GM19467 (cell line): ENCODE measurements around the gene VAPA.

Experiments used
- ATAC-seq: cut with Tn5 transposase; IDR thresholded peaks from one replicate; pipeline ENCODE4 v1.9.1; 2021; ENCODE audit warnings: mild to moderate bottlenecking, moderate library complexity; ENCODE audit not compliant: unreplicated experiment

VAPA gene

GRCh38 chr18:9913526-9914333 lies at the start of gene VAPA:
Gene VAPA, plus strand, starts transcription at chr18:9914016. Its CDS starts 241 bp downstream, at chr18:9914257.
- ATAC-seq: peak; percentile 79

DNA sequence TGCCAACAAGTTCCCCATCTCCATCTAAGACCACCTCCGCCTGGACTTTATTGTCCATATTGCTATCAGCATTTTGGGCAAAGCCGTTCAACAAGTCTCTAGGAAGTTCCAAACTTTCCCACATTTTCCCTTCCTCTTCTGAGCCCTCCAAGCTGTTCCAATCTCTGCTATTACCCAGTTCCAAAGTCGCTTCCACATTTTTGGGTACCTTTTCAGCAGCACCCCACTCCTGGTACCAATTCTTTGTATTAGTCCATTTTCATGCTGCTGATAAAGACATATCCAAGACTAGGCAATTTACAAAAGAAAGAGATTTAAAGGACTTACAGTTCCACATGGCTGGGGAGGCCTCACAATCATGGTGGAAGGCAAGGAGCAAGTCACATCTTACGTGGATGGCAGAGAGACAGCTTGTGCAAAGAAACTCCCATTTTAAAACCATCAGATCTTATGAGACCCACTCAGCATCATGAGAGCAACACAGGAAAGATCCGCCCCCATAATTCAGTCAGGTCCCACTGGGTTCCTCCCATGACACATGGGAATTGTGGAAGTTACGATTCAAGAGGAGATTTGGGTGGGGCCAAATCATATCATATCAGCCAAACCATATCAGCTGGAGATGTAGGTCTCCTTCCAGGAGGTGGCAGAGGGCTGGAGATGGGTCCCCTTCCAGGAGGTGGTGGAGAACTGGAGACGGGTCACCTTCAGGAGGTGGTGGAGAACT lies 47.9 kb upstream of the VAPA start:
- ATAC-seq: no peak

GRCh38 chr18:9866627-9867026 lies 47.2 kb upstream of the VAPA start:
- no peak for ATAC-seq

GRCh38 chr18:9867071-9867594 lies 46.7 kb upstream of the VAPA start:
- no peak for ATAC-seq

DNA sequence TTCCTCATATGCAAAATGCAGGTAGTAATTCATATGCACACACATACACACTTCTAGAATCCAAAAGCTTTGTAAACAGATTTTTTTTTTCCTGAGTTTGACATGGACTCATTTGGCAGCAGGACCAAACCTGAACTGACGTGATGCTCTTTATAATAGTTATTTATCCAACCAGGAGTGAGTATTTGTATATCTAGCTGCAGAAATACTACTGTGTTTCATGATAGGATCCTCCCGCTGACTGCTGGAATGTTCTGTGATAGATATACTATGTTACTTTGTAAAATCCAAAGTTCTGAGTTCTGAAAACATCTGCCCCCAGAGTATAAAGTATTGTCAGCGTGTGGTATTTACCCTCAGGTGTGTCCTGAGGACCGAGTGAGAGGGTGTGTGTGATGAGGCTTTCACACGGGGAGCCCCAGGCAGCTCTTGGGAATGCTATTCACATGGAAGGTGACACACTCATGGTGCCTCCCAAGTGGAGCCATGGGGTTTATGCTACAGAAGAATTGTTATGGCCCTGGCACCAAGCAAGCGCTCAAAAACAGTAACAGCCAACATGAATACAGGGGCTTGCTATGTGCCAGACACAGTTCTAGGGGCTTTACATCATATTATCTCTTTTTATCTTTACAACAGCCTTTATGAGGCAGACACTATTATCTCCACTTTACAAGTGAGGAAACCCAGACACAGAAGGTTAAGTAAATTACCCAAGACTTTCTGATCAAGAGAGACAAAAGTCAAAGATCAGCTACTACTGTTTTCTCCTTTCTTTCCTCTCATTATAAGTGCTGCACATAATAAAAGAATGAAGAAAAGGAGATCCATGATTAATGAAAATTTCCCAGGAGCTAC lies 44.7 kb upstream of the VAPA start:
- no peak for ATAC-seq

GRCh38 chr18:9869715-9870430 lies 43.9 kb upstream of the VAPA start:
- no peak for ATAC-seq

DNA sequence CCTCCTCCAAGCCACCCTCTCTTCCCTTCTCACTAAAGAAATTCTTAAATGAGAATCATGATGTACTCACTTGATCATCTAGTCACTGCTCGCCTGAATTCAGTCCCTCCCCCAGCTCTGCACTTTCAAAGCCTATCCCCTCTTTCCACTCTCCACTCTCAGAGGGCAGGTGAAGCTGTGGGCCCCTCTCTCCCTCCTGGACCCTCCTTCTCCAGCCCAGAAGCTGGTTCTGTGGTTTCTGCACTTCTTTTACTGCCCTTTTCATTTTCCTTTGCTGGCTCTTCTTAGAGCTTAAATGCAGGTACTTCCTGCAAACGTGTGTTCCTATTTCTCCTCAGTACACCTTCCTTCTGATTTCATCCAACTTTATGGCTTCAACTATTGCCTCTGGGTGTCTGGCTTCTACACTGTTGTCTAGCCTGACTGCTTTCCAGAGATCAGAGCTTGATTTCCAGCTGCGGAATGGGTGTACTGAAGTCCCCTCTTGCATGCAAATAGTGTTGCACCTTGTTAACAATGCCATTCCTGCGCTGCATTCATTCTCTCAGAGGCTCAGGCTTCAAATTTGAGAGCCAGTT lies 43.3 kb upstream of the VAPA start:
- no peak for ATAC-seq

GRCh38 chr18:9871244-9871746 lies 42.5 kb upstream of the VAPA start:
- no peak for ATAC-seq

DNA sequence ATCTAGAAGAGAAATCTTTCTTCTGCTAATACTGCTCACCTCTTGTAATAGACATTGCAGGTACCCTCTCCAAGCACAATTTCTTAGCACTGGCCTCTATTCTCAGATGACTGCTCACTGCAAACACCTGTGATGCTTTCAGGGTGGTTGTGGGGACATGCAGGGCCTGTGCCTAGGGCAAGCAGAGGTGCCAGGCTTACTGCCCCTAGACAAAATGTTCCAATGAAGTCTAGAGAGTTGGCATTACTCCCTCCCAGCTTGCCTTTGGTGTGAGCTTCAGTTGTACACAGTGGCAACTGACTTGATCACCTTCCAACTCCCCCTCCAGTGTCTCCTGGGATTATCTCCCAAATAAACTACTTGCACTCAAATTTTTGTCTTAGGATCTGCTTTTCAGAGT lies 41.0 kb upstream of the VAPA start:
- no peak for ATAC-seq

DNA sequence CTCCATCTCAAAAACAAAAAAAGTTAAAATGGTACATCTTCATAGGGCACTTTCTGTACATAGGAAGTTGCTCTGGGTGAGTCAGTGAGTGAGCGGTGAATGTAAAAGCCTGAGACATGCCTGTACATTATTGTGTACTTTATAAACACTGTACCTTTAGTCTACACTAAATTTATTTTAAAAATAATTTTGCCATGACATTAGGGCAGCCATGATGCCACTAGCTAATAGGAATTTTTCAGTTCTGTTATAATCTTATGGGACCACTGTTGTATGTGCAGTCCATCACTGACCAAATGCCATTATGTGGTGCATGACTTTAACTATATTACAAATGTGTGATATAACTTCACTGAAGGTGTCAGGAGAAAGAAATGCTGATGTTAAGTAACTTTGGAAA lies 39.1 kb upstream of the VAPA start:
- ATAC-seq: no peak

DNA sequence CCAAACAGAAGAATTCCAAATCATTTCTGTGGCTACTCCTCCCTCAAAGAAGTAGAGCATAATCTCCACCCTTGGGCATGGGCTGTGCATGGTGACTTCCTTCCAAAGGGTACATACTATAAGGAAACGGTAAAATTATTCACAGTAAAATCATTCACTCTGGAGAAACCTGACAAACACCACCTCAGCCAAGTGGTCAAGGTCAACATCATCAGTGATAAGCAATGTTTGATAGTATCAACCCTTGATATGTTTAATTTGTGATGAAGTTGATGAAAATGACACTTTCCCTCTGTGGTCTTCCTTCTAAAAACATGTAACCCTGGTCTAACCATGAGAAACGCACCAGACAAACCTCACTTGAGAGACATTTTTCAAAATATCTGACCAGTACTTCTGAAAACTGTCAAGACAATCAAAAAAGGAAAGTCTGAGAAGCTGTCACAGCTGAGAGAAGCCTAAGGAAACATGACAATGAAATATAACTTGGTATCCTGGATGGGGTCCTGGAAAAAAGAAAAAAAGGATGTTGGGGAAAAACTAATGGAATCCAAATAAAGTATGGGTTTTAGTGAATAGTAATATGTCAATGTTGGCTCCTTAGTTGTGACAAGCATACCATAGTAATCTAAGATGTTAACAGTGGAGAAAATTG lies 37.5 kb upstream of the VAPA start:
- no peak for ATAC-seq

GRCh38 chr18:9876867-9877654 lies 36.8 kb upstream of the VAPA start:
- ATAC-seq: no peak

- no peak for ATAC-seq
Observed at GRCh38 chr18:9877655-9878014, 36.2 kb upstream of the VAPA start.

DNA sequence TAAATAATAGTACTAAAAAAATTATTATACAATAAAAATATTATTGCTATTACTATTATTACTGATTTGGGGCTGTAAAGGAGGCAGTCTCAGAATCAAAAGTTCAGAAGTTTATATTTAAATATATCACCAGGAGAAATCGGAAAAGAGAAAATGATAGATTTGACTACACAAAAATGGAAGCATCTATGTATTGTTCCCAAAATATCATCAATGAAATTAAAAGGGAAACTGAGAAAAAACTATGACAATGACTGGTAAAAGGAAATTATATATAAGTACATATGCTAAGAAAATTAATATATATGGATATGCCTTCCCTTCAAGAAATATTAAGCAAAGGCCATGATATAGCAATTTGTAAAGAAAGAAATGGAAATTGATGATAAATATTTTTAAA lies 35.7 kb upstream of the VAPA start:
- ATAC-seq: no peak

DNA sequence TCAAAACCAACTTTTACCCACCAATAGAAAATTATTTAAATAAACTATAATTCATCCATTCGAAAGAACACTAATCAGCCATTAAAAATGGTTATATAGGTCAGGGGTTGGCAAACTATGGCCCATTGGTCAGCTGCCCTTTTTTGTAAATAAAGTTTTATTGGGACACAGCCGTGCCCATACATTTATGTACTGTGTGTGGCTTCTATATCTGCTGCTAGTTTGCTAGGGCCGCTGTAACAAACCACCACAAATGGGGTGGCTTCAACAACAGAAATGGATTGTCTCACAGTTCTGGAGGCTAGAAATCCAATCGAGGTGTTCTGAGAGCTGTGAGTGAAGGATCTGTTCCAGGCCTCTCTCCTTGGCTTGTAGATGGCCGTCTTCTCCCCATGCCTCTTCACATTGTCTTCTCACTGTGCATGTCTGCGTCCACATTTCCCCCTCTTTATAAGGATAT lies 35.0 kb upstream of the VAPA start:
- no peak for ATAC-seq

- no peak for ATAC-seq
Observed at GRCh38 chr18:9884090-9884489, 29.7 kb upstream of the VAPA start.

DNA sequence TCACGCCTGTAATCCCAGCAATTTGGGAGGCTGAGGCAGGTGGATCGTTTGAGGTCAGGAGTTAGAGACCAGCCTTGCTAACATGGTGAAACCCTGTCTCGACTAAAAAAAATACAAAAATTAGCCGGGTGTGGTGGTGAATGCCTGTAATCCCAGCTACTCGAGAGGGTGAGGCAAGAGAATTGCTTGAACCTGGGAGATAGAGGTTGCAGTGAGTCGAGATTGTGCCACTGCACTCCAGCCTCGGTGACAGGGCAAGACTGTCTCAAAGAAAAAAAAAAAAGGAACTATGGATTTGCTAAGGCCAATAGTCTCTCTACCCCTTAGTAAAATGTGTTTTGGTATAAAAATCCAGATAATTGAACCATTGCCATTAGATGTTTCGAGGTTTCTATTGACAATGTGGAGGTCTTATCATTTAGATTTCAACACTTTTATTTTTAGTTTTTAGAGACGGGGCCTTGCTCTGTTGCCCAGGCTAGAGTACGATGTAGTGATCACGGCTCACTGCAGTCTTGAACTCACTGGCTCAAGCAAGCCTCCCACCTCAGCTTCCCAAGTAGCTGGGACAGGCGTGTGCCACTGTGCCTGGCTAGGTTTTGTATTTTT lies 29.2 kb upstream of the VAPA start:
- no peak for ATAC-seq
